K562 (cell line): ENCODE measurements around the gene RBM34. TPM values are rescaled to one million over a fixed set of nuclear protein-coding genes. Genes with fewer than 3 reads are reported as not detected.

Experiments used
- ATAC-seq: fragments of 200-7000 bp; cut with Tn5 transposase; 3 replicates; pipeline ENCODE4 v1.9.1; 2020; ENCODE audit warnings: moderate library complexity
- BruUV-seq: library from RNA; stranded (reverse); fragments of 400-500 nt; replicated peaks from 2 replicates; lab custom pipeline; 2021; lab: Mats Ljungman, UMichigan
- CTCF ChIA-PET: fragments of 300-600 bp; formaldehyde crosslinking; extraction: SDS; loops from one replicate; lab custom pipeline; 2021; ENCODE audit warnings: low intra/inter-chr PET ratio; lab: Yijun Ruan, JAX
- POLR2A ChIA-PET: fragments of 300-600, 350-650 bp; sonication (Branson Sonifier 250); formaldehyde crosslinking; extraction: SDS; loops from one replicate; lab custom pipeline; 2021; ENCODE audit warnings: antibody characterized with exemption, inconsistent platforms; lab: Yijun Ruan, JAX
- DNase-seq, 4 experiments: peaks; one replicate each; pipeline versions ENCODE4 v3.0.0 to v3.0.0-alpha.2; 2011 to 2018; ENCODE audit warnings: low spot score in 3 of 4, mixed read lengths in 3 of 4; ENCODE audit errors: extremely low read depth in 1 of 4
- FAIRE-seq: peaks from 2 replicates; lab custom pipeline; 2011; peaks lifted over from hg19 to GRCh38; lab: Jason Lieb, UNC
- H2AFZ ChIP-seq: 2 replicates; pipeline ENCODE4 v1.6.0; 2011; ENCODE audit warnings: low read depth, low read length, control low read depth, inconsistent platforms
- H3K27ac ChIP-seq: fragments of 200-600 bp; 3 replicates; pipeline ENCODE4 v1.8.0; 2011; ENCODE audit warnings: low read depth, mild to moderate bottlenecking, control low read depth, inconsistent platforms, low read length, moderate library complexity, mixed read lengths; ENCODE audit errors: extremely low read depth
- H3K27me3 ChIP-seq, 2 experiments: fragments of 300-600 bp in 1 of 2; 2 replicates in 1 of 2; 3 replicates in 1 of 2; pipeline versions ENCODE4 v1.6.0 to v1.8.0; 2011; ENCODE audit warnings: inconsistent platforms in 2 of 2, low read length in 2 of 2, mild to moderate bottlenecking in 1 of 2, mixed read lengths in 1 of 2, moderate library complexity in 1 of 2; ENCODE audit not compliant: control insufficient read depth in 2 of 2, insufficient read depth in 2 of 2
- H3K36me3 ChIP-seq: fragments of 300-600 bp; 3 replicates; pipeline ENCODE4 v1.8.0; 2011; ENCODE audit warnings: mild to moderate bottlenecking, low read length, inconsistent platforms; ENCODE audit not compliant: control insufficient read depth, insufficient read depth
- H3K4me1 ChIP-seq, 2 experiments: fragments of 200-600 bp in 1 of 2; replicated peaks in 1 of 2; 2 replicates in 1 of 2; 3 replicates in 1 of 2; pipeline versions ENCODE4 v1.5.1 to v1.8.0; 2011; ENCODE audit warnings: inconsistent platforms in 2 of 2, low read length in 2 of 2, mild to moderate bottlenecking in 1 of 2, mixed read lengths in 1 of 2, moderate library complexity in 1 of 2; ENCODE audit not compliant: control insufficient read depth in 2 of 2, insufficient read depth in 2 of 2
- H3K4me2 ChIP-seq: 2 replicates; pipeline ENCODE4 v1.6.1; 2011; ENCODE audit warnings: low read length, control low read depth, inconsistent platforms, mixed read lengths; ENCODE audit not compliant: insufficient read depth
- H3K4me3 ChIP-seq: fragments of 200-600 bp; sonication (generic), shearing (Covaris generic); 2 replicates; pipeline ENCODE4 v1.5.1; 2016; ENCODE audit warnings: control low read depth, inconsistent platforms
- H3K79me2 ChIP-seq: fragments of 200-600 bp; 3 replicates; pipeline ENCODE4 v1.8.0; 2011; ENCODE audit warnings: low read length, inconsistent platforms; ENCODE audit not compliant: control insufficient read depth, insufficient read depth
- H3K9ac ChIP-seq, 2 experiments: 2 replicates each; pipeline versions ENCODE4 v1.6.0 to v1.6.1; 2011; ENCODE audit warnings: low read depth in 2 of 2, low read length in 2 of 2, control low read depth in 1 of 2, inconsistent platforms in 1 of 2, mild to moderate bottlenecking in 1 of 2, mixed read lengths in 1 of 2; ENCODE audit not compliant: insufficient read depth in 1 of 2
- H3K9me1 ChIP-seq: one replicate; pipeline ENCODE4 v1.6.0; 2011; ENCODE audit warnings: inconsistent platforms, mild to moderate bottlenecking, low read length, moderate library complexity; ENCODE audit not compliant: control insufficient read depth, insufficient read depth
- H3K9me3 ChIP-seq: replicated peaks from 2 replicates; pipeline ENCODE4 v1.5.1; 2011; ENCODE audit warnings: low read depth, low read length, inconsistent platforms; ENCODE audit not compliant: control insufficient read depth, insufficient read depth
- H4K20me1 ChIP-seq: replicated peaks from 2 replicates; pipeline ENCODE4 v1.6.1; 2011; ENCODE audit warnings: low read length, inconsistent platforms, mixed read lengths; ENCODE audit not compliant: control insufficient read depth, insufficient read depth
- ATF7 ChIP-seq: fragments of 450-650 bp; IDR thresholded peaks from 2 replicates; pipeline ENCODE4 v1.7.1; 2014; ENCODE audit warnings: mild to moderate bottlenecking, moderate library complexity
- CHCHD3 ChIP-seq: fragments of 250-450 bp; sonication (Bioruptor Pico); IDR thresholded peaks from 2 replicates; pipeline ENCODE4 v2.1.2; 2022; ENCODE audit warnings: mild to moderate bottlenecking
- HNRNPK ChIP-seq: fragments of 200-400 bp; formaldehyde crosslinking; IDR thresholded peaks from one replicate; pipeline ENCODE4 v1.6.1; 2018; ENCODE audit warnings: mild to moderate bottlenecking, low read depth, low read length; ENCODE audit not compliant: poor library complexity, severe bottlenecking
- KDM1A ChIP-seq, 2 experiments: fragments of 450-650 bp; IDR thresholded peaks; 2 replicates each; pipeline ENCODE4 v1.6.1; 2016; ENCODE audit warnings: mild to moderate bottlenecking in 2 of 2
- NR2F6 ChIP-seq: fragments of 450-650 bp; formaldehyde crosslinking; IDR thresholded peaks from 2 replicates; pipeline ENCODE4 v1.4.0; 2020; ENCODE audit warnings: mild to moderate bottlenecking
- RBM39 ChIP-seq: fragments of 200-400 bp; formaldehyde crosslinking; optimal IDR thresholded peaks from 2 replicates; pipeline ENCODE3; 2018; ENCODE audit warnings: low read depth, low read length
- SIN3B ChIP-seq: fragments of 450-650 bp; IDR thresholded peaks from 2 replicates; pipeline ENCODE4 v1.6.1; 2017; ENCODE audit warnings: low read depth, mild to moderate bottlenecking, moderate library complexity
- SREBF2 ChIP-seq: sonication (generic); formaldehyde crosslinking; IDR thresholded peaks from 2 replicates; pipeline ENCODE4 v1.4.0; 2020; ENCODE audit warnings: mild to moderate bottlenecking, missing genetic modification reagents
- SRF ChIP-seq, 2 experiments: fragments of 250-450, 450-650 bp in 1 of 2; sonication (Bioruptor Pico) in 1 of 2; sonication (generic) in 1 of 2; formaldehyde crosslinking; IDR thresholded peaks; 2 replicates each; pipeline versions ENCODE4 v1.5.0 to v1.5.1; 2020 to 2022; ENCODE audit warnings: mild to moderate bottlenecking in 1 of 2, missing genetic modification reagents in 1 of 2
- TAL1 ChIP-seq: fragments of 450-650 bp; IDR thresholded peaks from 2 replicates; pipeline ENCODE4 v1.6.1; 2016; ENCODE audit warnings: mild to moderate bottlenecking
- TEAD2 ChIP-seq: fragments of 450-650 bp; IDR thresholded peaks from 2 replicates; pipeline ENCODE4 v1.6.1; 2016; ENCODE audit warnings: missing genetic modification characterization, control low read depth, missing compliant biosample characterization
- ZNF165 ChIP-seq: fragments of 250-450 bp; sonication (Bioruptor Pico); IDR thresholded peaks from 2 replicates; pipeline ENCODE4 v1.4.0; 2020; ENCODE audit warnings: borderline replicate concordance
- ZNF274 ChIP-seq: IDR thresholded peaks from 2 replicates; pipeline ENCODE4 v1.6.1; 2011; ENCODE audit warnings: low read depth, mild to moderate bottlenecking, low read length, moderate library complexity, borderline replicate concordance
- ZNF444 ChIP-seq: fragments of 250-450 bp; sonication (Bioruptor Pico); IDR thresholded peaks from 2 replicates; pipeline ENCODE4 v1.4.0; 2020; ENCODE audit warnings: mild to moderate bottlenecking, moderate library complexity
- ZNF655 ChIP-seq: fragments of 250-450 bp; sonication (Bioruptor Pico); IDR thresholded peaks from 2 replicates; pipeline ENCODE4 v1.5.0; 2021
- ZNF77 ChIP-seq: fragments of 250-450 bp; sonication (Bioruptor Pico); IDR thresholded peaks from 2 replicates; pipeline ENCODE4 v1.5.0; 2020
- ZNF780A ChIP-seq: fragments of 250-450 bp; sonication (Bioruptor Pico); IDR thresholded peaks from 2 replicates; pipeline ENCODE4 v1.5.0; 2021; ENCODE audit warnings: mild to moderate bottlenecking
- WGBS: fragments of 100-300 bp; shearing (Covaris generic); methylation state at CpG from one replicate; pipeline ENCODE4 v1.1.6; 2016; ENCODE audit warnings: low coverage, mixed read lengths; ENCODE audit not compliant: insufficient coverage; ENCODE audit errors: missing lambda C conversion rate; 5-methylcytosine and 5-hydroxymethylcytosine counted together
- in situ Hi-C: fragments of 300-500 bp; cut with MboI; formaldehyde crosslinking; loops from 4 replicates; pipeline ENCODE4 v1.15.0; 2018; ENCODE audit warnings: inconsistent platforms, mixed read lengths
- intact Hi-C: fragments of 100-400 bp; cut with micrococcal nuclease; formaldehyde crosslinking; loops from 2 replicates; pipeline ENCODE4 v1.14.2; 2022
- polyA plus RNA-seq, 8 experiments: library from polyadenylated mRNA; depleted of rRNA in 4 of 8; stranded (reverse) in 5 of 8; unstranded in 3 of 8; fragments of >200 nt; fragmentation: Nextera tagmentation in 2 of 8; fragmentation: Illumina TruSeq in 1 of 8; extraction: Ambion mirVana in 2 of 8; extraction: Trizol in 1 of 8; gene quantifications; 2 replicates each; pipeline versions ENCODE4 v1.2.1 to v1.2.3, GENCODE V29; 2011 to 2014; ENCODE audit warnings: inconsistent platforms in 1 of 8, missing spikeins in 1 of 8
- total RNA-seq, 7 experiments: library from RNA; depleted of rRNA in 6 of 7; stranded (reverse); fragments of >200 nt in 6 of 7; fragmentation: Illumina TruSeq in 2 of 7; extraction: Trizol in 2 of 7; gene quantifications; 2 replicates each; pipeline versions ENCODE4 v1.2.1 to v1.2.3, GENCODE V29; 2011 to 2021; ENCODE audit warnings: low replicate concordance in 1 of 7
- TF ChIP-seq, protein P1 (sequence below): fragments of 250-450 bp; sonication (Bioruptor Pico); IDR thresholded peaks from 2 replicates; pipeline ENCODE4 v1.4.0; 2020; ENCODE audit warnings: mild to moderate bottlenecking, moderate library complexity
- TF ChIP-seq, protein P2 (sequence below): fragments of 250-450 bp; sonication (Bioruptor Pico); IDR thresholded peaks from 2 replicates; pipeline ENCODE4 v1.8.0; 2022; ENCODE audit warnings: moderate library complexity, mild to moderate bottlenecking, inconsistent platforms

The RBM34 gene
- total and polyA plus RNA-seq, 9 of the 15 experiments (the other 6 are each of a cell fraction or from before 2014, with no cell fraction given): 64.0 to 178 (median 124) TPM

DNA sequence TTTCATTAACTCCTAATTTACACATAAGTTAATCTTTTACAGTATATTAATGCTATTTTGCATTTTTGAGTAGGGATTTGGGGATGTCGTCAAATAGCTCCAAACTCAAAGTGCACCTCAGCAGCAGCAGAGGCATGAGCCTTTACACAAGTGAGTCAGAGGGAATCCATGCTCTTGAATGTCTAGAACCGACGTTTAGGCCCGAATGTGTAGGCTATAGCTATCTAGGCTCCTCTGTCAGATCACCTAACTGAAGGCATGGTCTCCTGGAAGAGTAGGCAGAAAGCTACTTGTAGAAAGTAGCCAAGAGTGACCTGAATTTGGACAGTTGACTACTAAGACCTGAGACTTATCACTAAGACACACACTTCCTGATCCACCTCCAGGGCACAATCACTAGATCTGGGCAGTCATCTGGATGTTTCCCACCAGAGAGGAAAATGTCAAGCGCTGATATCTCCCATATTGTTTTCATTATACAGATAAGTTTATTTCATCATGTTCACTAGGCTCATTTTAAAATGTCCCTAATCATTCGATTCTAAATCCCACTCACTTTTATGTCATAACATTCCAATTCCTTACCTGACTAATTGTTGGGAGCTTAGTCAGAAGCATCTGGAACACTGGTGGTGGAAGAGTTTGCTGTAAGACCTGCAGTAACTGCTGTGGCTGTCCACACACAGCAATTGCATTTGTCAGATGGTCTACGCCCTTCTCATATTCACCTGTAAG is 47.7 kb downstream of the RBM34 start:
- CTCF ChIA-PET: no interaction called here
- POLR2A ChIA-PET: interaction anchor here (0.6 to 1.5 kb wide), 8 partner anchors 8 to 755 kb away, joined by 3 to 7 read pairs (median 4); no protein-coding TSS in a partner anchor
- WGBS: 24% methylated on average over 7 of the region's 7 CpGs
- TF ChIP-seq, protein P1, sequence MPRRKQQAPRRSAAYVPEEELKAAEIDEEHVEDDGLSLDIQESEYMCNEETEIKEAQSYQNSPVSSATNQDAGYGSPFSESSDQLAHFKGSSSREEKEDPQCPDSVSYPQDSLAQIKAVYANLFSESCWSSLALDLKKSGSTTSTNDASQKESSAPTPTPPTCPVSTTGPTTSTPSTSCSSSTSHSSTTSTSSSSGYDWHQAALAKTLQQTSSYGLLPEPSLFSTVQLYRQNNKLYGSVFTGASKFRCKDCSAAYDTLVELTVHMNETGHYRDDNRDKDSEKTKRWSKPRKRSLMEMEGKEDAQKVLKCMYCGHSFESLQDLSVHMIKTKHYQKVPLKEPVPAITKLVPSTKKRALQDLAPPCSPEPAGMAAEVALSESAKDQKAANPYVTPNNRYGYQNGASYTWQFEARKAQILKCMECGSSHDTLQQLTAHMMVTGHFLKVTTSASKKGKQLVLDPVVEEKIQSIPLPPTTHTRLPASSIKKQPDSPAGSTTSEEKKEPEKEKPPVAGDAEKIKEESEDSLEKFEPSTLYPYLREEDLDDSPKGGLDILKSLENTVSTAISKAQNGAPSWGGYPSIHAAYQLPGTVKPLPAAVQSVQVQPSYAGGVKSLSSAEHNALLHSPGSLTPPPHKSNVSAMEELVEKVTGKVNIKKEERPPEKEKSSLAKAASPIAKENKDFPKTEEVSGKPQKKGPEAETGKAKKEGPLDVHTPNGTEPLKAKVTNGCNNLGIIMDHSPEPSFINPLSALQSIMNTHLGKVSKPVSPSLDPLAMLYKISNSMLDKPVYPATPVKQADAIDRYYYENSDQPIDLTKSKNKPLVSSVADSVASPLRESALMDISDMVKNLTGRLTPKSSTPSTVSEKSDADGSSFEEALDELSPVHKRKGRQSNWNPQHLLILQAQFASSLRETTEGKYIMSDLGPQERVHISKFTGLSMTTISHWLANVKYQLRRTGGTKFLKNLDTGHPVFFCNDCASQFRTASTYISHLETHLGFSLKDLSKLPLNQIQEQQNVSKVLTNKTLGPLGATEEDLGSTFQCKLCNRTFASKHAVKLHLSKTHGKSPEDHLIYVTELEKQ (CRISPR knock-in tag): no peak
- TF ChIP-seq CHCHD3 (CRISPR knock-in tag) (no peak), KDM1A (IDR thresholded peaks at IDR 0.05) (peak in 1 of 2 experiments; percentile 5; a peak in 1 of 4 replicates), ZNF655 (no peak), HNRNPK (no peak), ZNF444 (CRISPR knock-in tag) (no peak), ZNF165 (CRISPR knock-in tag) (no peak), RBM39 (no peak), ATF7 (peak; percentile 70), TEAD2 (tag) (no peak), TAL1 (peak; percentile 88), NR2F6 (CRISPR knock-in tag) (no peak), SRF (CRISPR knock-in tag; IDR thresholded peaks at IDR 0.05) (no peak), ZNF77 (CRISPR knock-in tag) (no peak), ZNF780A (CRISPR knock-in tag) (no peak), SIN3B (no peak), ZNF274 (no peak), SREBF2 (CRISPR knock-in tag) (no peak)
- TF ChIP-seq, protein P2, sequence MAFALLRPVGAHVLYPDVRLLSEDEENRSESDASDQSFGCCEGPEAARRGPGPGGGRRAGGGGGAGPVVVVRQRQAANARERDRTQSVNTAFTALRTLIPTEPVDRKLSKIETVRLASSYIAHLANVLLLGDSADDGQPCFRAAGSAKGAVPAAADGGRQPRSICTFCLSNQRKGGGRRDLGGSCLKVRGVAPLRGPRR: no peak

More for the DNA sequence above, 47.7 kb downstream of the RBM34 start:
- Histone ChIP-seq H3K9me1 (peaks cover 3% of the 10 kb centered on the region), H3K27me3 (no peaks in the 10 kb centered on the region), H3K4me1 (peaks cover 9 to 16% of the 10 kb centered on the region in 2 experiments; a peak in 4 of 5 replicates), H3K4me3 (no peak overlapping the region), H3K9ac (peak overlapping the region in 1 of 2 experiments; percentile 35; a peak in 2 of 4 replicates), H3K4me2 (peak overlapping the region; percentile 31; the same call in 1 of the 2 replicates), H3K27ac (peak overlapping the region; percentile 79), H3K9me3 (no peaks in the 10 kb centered on the region), H3K36me3 (peaks cover 94% of the 10 kb centered on the region), H3K79me2 (peaks cover 61% of the 10 kb centered on the region), H2AFZ (no peak overlapping the region), H4K20me1 (no peaks in the 10 kb centered on the region)
- FAIRE-seq (peak; percentile 72), ATAC-seq (peak; percentile 84), DNase-seq (peak; percentile 45 to 84 (median 62))
- no TSS peak for BruUV-seq
- in situ Hi-C loops: no loop called here
- intact Hi-C loops: no loop called here
